WTC11 (cell line): Measurements from ENCODE around the gene NFIC. TPM values are rescaled to one million over a fixed set of nuclear protein-coding genes. Genes with fewer than 3 reads are reported as not detected.

Experiments used
- ATAC-seq: fragments of 200-7000 bp; cut with Tn5 transposase; 2 replicates; pipeline ENCODE4 v1.10.0; 2021; ENCODE audit warnings: mild to moderate bottlenecking, moderate library complexity
- CTCF ChIA-PET: fragments of 300-600 bp; sonication (Branson Sonifier 250); formaldehyde crosslinking; loops from one replicate; lab custom pipeline; 2021; ENCODE audit warnings: antibody characterized with exemption; lab: Charles Lee
- POLR2A ChIA-PET: fragments of 350-600 bp; sonication (Branson Sonifier 250); formaldehyde crosslinking; loops from one replicate; lab custom pipeline; 2021; ENCODE audit warnings: antibody characterized with exemption; lab: Charles Lee
- DNase-seq: peaks from one replicate; pipeline ENCODE4 v3.0.0; 2021; ENCODE audit warnings: low spot score
- H3K27ac Mint-ChIP-seq: 2 replicates; pipeline ENCODE4 v1.8.0; 2021; ENCODE audit warnings: mixed read lengths
- H3K27me3 Mint-ChIP-seq: 2 replicates; pipeline ENCODE4 v1.8.0; 2021; ENCODE audit warnings: low read depth, mild to moderate bottlenecking, moderate library complexity, mixed read lengths
- H3K36me3 Mint-ChIP-seq: 2 replicates; pipeline ENCODE4 v1.8.0; 2021; ENCODE audit warnings: mixed read lengths
- H3K4me1 Mint-ChIP-seq: 2 replicates; pipeline ENCODE4 v1.8.0; 2022; ENCODE audit warnings: mixed read lengths
- H3K4me3 Mint-ChIP-seq: 2 replicates; pipeline ENCODE4 v1.8.0; 2021; ENCODE audit warnings: mild to moderate bottlenecking, moderate library complexity, mixed read lengths
- H3K9me3 Mint-ChIP-seq: 2 replicates; pipeline ENCODE4 v1.8.0; 2021; ENCODE audit warnings: mixed read lengths
- CREM ChIP-seq: sonication (generic); formaldehyde crosslinking; IDR thresholded peaks from 2 replicates; pipeline ENCODE4 v1.8.1; 2022; ENCODE audit warnings: mild to moderate bottlenecking, missing genetic modification reagents, moderate library complexity
- ELF4 ChIP-seq: sonication (generic); formaldehyde crosslinking; IDR thresholded peaks from 2 replicates; pipeline ENCODE4 v1.8.1; 2022; ENCODE audit warnings: low read depth, mild to moderate bottlenecking, moderate library complexity, missing genetic modification reagents
- EMX1 ChIP-seq: fragments of 250-450 bp; sonication (Bioruptor Pico); IDR thresholded peaks from 2 replicates; pipeline ENCODE4 v1.8.0; 2021; ENCODE audit warnings: mild to moderate bottlenecking
- GTF2I ChIP-seq: fragments of 250-450 bp; sonication (Bioruptor Pico); conservative IDR thresholded peaks from 2 replicates; pipeline ENCODE4 v1.4.0; 2021; ENCODE audit warnings: mild to moderate bottlenecking
- HMGA2 ChIP-seq: fragments of 250-450 bp; sonication (Bioruptor Pico); IDR thresholded peaks from 2 replicates; pipeline ENCODE4 v1.4.0; 2021; ENCODE audit warnings: mild to moderate bottlenecking, moderate library complexity
- IRF2 ChIP-seq: sonication (generic); formaldehyde crosslinking; IDR thresholded peaks from 2 replicates; pipeline ENCODE4 v1.8.0; 2022; ENCODE audit warnings: low read depth, missing genetic modification reagents, borderline replicate concordance
- JAZF1 ChIP-seq: fragments of 250-450 bp; sonication (Bioruptor Pico); IDR thresholded peaks from 2 replicates; pipeline ENCODE4 v1.9.0; 2021; ENCODE audit warnings: moderate library complexity, mild to moderate bottlenecking, inconsistent platforms
- KAT7 ChIP-seq: sonication (generic); formaldehyde crosslinking; IDR thresholded peaks from 2 replicates; pipeline ENCODE4 v1.8.1; 2023; ENCODE audit warnings: missing genetic modification reagents, mild to moderate bottlenecking, borderline replicate concordance
- NFATC4 ChIP-seq: fragments of 250-450 bp; sonication (Bioruptor Pico); IDR thresholded peaks from 2 replicates; pipeline ENCODE4 v1.9.0; 2021; ENCODE audit warnings: mild to moderate bottlenecking
- NFE2L1 ChIP-seq: sonication (generic); formaldehyde crosslinking; IDR thresholded peaks from 2 replicates; pipeline ENCODE4 v1.8.1; 2023; ENCODE audit warnings: missing genetic modification reagents
- TEAD1 ChIP-seq: sonication (generic); formaldehyde crosslinking; IDR thresholded peaks from 2 replicates; pipeline ENCODE4 v1.8.0; 2022; ENCODE audit warnings: mild to moderate bottlenecking, missing genetic modification reagents
- TEAD4 ChIP-seq: sonication (generic); formaldehyde crosslinking; IDR thresholded peaks from 2 replicates; pipeline ENCODE4 v1.8.0; 2022; ENCODE audit warnings: mild to moderate bottlenecking, missing genetic modification reagents
- ZNF232 ChIP-seq: sonication (generic); formaldehyde crosslinking; IDR thresholded peaks from 2 replicates; pipeline ENCODE4 v1.8.0; 2022; ENCODE audit warnings: mild to moderate bottlenecking, missing genetic modification reagents
- ZNF416 ChIP-seq: fragments of 250-450 bp; sonication (Bioruptor Pico); IDR thresholded peaks from 2 replicates; pipeline ENCODE4 v1.9.0; 2021; ENCODE audit warnings: mild to moderate bottlenecking, inconsistent platforms
- total RNA-seq: library from RNA; stranded (reverse); gene quantifications from 3 replicates; pipeline ENCODE4 v1.2.3, GENCODE V29; 2021
- TF ChIP-seq, protein P1 (sequence below): sonication (generic); formaldehyde crosslinking; IDR thresholded peaks from 2 replicates; pipeline ENCODE4 v1.8.1; 2023; ENCODE audit warnings: mild to moderate bottlenecking, missing genetic modification reagents, moderate library complexity
- TF ChIP-seq, protein P2 (sequence below): fragments of 250-450 bp; sonication (Bioruptor Pico); conservative IDR thresholded peaks from 2 replicates; pipeline ENCODE4 v1.9.0; 2021; ENCODE audit warnings: mild to moderate bottlenecking
- TF ChIP-seq, protein P3 (sequence below): sonication (generic); formaldehyde crosslinking; IDR thresholded peaks from 2 replicates; pipeline ENCODE4 v1.8.0; 2022; ENCODE audit warnings: mild to moderate bottlenecking, missing genetic modification reagents
- TF ChIP-seq, protein P4 (sequence below): sonication (generic); formaldehyde crosslinking; IDR thresholded peaks from 2 replicates; pipeline ENCODE4 v1.8.0; 2022; ENCODE audit warnings: mild to moderate bottlenecking, missing genetic modification reagents
- TF ChIP-seq, protein P5 (sequence below): sonication (generic); formaldehyde crosslinking; IDR thresholded peaks from 2 replicates; pipeline ENCODE4 v1.8.1; 2023; ENCODE audit warnings: mild to moderate bottlenecking, missing genetic modification reagents, moderate library complexity

The NFIC gene
- total RNA-seq, 1 experiment from 2014 or later: 3.5 TPM

DNA sequence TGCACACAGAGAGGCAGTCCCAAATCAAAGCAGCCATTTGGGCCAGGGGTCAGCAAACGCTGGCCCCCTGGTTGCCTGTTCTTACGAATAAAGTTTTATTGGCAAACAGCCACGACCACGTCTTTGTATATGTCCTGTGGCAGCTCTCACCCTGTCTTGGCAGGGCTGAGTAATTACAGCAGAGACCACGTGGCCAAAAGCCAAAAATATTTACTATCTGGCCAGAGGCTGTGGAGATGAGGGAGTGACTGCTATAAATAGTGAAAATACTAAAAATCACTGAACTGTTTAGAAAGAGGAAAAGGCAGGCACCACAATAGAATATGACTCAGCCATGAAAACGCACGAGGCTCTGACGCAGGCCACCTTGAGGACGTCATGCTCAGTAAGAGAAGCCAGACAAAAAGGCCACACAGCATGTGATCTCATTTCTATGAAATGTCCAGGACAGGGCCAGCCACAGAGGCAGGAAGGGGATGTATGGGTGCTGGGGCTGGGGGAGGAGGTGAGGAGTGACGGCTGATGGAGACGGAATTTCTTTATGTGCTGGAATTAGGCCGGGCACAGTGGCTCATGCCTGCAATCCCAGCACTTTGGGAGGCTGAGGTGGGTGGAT is 84.5 kb downstream of the NFIC start:
- ATAC-seq (no peak), DNase-seq (no peak)
- Mint-ChIP-seq H3K4me3 (no peak overlapping the region), H3K27me3 (no peaks in the 10 kb centered on the region), H3K9me3 (no peaks in the 10 kb centered on the region), H3K27ac (no peak overlapping the region), H3K4me1 (no peaks in the 10 kb centered on the region), H3K36me3 (no peaks in the 10 kb centered on the region)
- no peak for TF ChIP-seq ZNF232 (CRISPR knock-in tag)
- TF ChIP-seq EMX1 (CRISPR knock-in tag): no peak
- no peak for TF ChIP-seq NFATC4 (CRISPR knock-in tag)
- TF ChIP-seq IRF2 (CRISPR knock-in tag): no peak
- no peak for TF ChIP-seq NFE2L1 (CRISPR knock-in tag)
- ChIA-PET POLR2A (no interaction called here), CTCF (interaction anchor here (1.0 kb wide), 1 partner anchor 21 kb away, joined by 4 read pairs; no protein-coding TSS in a partner anchor)

DNA sequence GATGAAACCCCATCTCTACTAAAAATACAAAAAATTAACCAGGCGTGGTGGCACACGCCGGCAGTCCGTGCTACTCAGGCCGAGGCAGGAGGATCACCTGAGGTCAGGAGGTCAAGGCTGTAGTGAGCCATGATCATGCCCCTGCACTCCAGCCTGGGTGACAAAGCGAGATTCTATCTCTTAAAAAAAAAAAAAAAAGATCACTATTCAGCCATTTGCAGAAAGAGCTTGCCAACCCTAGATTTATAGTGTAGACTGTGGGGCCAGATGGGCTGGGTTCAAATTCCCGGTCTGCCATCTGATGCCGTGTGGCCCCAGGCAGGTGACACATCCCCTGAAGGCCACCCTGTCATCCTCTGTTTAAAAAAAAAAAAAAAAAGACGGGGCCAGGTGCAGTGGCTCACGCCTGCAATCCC is 85.1 kb downstream of the NFIC start:
- DNase-seq: no peak
- Mint-ChIP-seq H3K27me3 (no peaks in the 10 kb centered on the region), H3K9me3 (no peaks in the 10 kb centered on the region), H3K4me1 (no peaks in the 10 kb centered on the region), H3K36me3 (no peaks in the 10 kb centered on the region), H3K4me3 (no peak overlapping the region), H3K27ac (no peak overlapping the region)
- TF ChIP-seq, protein P1, sequence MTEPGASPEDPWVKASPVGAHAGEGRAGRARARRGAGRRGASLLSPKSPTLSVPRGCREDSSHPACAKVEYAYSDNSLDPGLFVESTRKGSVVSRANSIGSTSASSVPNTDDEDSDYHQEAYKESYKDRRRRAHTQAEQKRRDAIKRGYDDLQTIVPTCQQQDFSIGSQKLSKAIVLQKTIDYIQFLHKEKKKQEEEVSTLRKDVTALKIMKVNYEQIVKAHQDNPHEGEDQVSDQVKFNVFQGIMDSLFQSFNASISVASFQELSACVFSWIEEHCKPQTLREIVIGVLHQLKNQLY (CRISPR knock-in tag): no peak
- TF ChIP-seq GTF2I (CRISPR knock-in tag): no peak
- TF ChIP-seq, protein P2, sequence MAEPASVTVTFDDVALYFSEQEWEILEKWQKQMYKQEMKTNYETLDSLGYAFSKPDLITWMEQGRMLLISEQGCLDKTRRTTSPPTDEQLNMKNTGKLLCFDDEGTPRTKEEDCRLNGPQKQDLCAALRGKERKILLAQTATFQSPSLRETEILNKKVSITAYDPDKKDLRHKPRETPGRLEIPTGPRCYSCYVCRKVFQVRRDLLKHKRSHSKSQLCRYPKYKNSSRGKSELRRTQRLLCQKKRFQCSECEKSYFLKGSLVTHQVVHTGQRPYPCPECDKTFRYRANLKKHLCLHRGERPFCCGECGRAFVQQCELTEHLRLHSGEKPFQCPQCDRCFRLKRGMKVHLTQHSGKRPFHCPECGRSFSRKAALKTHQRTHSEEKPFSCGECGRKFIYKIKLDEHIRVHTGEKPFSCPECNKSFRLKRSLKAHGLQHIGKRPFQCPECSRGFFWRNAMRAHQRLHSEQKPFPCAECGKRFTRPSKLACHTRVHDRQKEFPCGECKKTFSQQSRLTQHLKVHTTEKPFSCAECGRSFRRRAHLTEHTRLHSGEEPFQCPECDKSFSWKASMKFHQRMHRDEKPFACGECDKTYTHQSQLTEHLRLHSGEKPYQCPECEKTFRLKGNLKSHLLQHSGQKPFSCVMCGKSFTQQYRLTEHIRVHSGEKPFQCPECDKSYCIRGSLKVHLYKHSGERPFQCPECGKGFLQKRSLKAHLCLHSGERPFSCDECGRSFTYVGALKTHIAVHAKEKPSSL: no peak
- TF ChIP-seq NFATC4 (CRISPR knock-in tag): no peak
- no peak for TF ChIP-seq ZNF416 (CRISPR knock-in tag)
- no peak for TF ChIP-seq JAZF1 (CRISPR knock-in tag)
- TF ChIP-seq KAT7 (CRISPR knock-in tag): no peak
- no peak for TF ChIP-seq ELF4 (CRISPR knock-in tag)
- TF ChIP-seq, protein P3, sequence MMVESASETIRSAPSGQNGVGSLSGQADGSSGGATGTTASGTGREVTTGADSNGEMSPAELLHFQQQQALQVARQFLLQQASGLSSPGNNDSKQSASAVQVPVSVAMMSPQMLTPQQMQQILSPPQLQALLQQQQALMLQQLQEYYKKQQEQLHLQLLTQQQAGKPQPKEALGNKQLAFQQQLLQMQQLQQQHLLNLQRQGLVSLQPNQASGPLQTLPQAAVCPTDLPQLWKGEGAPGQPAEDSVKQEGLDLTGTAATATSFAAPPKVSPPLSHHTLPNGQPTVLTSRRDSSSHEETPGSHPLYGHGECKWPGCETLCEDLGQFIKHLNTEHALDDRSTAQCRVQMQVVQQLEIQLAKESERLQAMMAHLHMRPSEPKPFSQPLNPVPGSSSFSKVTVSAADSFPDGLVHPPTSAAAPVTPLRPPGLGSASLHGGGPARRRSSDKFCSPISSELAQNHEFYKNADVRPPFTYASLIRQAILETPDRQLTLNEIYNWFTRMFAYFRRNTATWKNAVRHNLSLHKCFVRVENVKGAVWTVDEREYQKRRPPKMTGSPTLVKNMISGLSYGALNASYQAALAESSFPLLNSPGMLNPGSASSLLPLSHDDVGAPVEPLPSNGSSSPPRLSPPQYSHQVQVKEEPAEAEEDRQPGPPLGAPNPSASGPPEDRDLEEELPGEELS (CRISPR knock-in tag): no peak
- TF ChIP-seq, protein P4, sequence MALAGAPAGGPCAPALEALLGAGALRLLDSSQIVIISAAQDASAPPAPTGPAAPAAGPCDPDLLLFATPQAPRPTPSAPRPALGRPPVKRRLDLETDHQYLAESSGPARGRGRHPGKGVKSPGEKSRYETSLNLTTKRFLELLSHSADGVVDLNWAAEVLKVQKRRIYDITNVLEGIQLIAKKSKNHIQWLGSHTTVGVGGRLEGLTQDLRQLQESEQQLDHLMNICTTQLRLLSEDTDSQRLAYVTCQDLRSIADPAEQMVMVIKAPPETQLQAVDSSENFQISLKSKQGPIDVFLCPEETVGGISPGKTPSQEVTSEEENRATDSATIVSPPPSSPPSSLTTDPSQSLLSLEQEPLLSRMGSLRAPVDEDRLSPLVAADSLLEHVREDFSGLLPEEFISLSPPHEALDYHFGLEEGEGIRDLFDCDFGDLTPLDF (CRISPR knock-in tag): no peak
- no peak for TF ChIP-seq TEAD4 (CRISPR knock-in tag)
- no peak for TF ChIP-seq HMGA2 (CRISPR knock-in tag)
- TF ChIP-seq CREM (CRISPR knock-in tag): no peak
- TF ChIP-seq, protein P5, sequence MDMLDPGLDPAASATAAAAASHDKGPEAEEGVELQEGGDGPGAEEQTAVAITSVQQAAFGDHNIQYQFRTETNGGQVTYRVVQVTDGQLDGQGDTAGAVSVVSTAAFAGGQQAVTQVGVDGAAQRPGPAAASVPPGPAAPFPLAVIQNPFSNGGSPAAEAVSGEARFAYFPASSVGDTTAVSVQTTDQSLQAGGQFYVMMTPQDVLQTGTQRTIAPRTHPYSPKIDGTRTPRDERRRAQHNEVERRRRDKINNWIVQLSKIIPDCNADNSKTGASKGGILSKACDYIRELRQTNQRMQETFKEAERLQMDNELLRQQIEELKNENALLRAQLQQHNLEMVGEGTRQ (CRISPR knock-in tag): no peak
- TF ChIP-seq TEAD1 (CRISPR knock-in tag): no peak
- CTCF ChIA-PET: no interaction called here
- ATAC-seq: no peak
- POLR2A ChIA-PET: no interaction called here
